Glomerular visceral epithelial cell (primary cell): Measurements from ENCODE around the gene MRPS25.
A peak's percentile ranks its signal among the peaks of the same experiment; 100 is the strongest.

ENCODE experiments used
- DNase-seq: peaks from one replicate; pipeline ENCODE4 v3.0.0-alpha.2; 2016; ENCODE audit errors: extremely low spot score

The MRPS25 gene

DNA sequence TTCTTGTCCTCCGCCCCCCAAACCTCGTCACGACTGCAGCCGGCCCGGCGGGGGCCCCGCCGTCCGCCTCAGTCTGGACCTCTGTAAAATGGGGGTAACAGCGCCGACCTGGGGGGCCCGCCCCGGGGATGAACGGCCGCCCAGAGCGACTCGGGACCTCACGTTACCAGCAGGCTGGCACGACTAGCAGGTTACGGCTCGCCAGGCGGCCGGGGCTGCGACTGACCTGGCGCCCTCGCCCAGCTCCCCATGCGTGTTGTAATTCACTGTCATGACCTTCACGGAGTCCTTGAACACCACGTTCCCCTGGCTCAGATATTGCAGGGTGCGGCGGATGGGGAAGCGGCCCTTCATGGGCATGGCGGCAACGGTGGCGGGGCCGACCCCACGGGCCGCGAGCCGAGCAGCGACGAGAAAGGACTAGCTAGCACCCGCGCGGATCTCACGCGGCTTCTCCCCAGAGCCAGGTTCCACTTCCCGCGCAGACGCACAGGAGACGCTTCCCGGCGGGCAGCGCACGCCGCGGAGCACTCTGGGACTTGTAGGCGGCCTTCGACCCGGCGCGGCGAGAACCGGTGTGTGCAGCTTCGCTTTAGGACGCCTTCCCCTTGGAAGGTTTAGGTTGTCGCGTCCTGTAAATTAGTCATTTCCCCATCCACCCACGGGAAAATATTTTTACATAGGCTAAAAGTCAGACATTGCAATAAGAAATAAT, at the start of gene MRPS25:
Gene MRPS25 (minus strand): TSS at position 481 of the 715 bp plus-strand sequence. CDS start 121 bp downstream, at position 360.
- DNase-seq, result peak; percentile 88

DNA sequence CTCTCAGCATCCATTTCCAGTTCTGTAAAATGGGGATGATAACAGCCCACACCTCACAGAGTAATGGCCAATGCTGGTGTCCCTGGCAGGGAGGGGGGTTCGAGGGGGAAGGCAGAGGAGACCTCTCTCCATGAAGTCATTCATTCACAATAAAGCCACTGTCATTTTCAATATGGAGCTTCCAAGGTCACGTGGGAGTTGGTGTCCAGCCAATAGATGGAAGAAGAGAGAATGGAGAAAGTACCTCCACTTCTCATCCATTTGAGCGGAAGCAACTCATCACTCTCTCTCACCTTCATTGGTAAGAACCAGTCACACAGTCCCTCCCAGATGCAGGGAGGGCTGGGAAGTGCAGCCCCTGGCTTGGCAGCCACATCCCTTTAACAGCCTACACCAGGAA, 48.8 kb upstream of the MRPS25 start:
- DNase-seq, result no peak

DNA sequence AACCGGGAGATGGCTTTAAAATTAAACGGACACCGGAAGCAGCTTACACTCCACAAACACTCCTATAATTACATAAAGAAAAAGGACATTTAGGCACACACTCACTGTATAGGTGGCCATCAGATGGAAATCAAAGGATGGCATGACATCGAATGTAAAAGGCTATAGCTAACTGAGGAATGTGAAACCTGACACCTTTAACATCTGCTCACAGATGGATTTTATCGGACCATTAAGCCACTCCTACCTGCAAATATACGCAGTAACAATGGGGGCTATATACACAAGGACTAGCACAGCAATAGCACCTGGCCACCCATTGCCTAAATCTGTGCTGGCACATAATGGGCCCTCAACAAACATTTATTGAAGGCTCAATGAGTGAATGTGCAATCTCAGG, 48.4 kb upstream of the MRPS25 start:
- DNase-seq, result no peak

DNA sequence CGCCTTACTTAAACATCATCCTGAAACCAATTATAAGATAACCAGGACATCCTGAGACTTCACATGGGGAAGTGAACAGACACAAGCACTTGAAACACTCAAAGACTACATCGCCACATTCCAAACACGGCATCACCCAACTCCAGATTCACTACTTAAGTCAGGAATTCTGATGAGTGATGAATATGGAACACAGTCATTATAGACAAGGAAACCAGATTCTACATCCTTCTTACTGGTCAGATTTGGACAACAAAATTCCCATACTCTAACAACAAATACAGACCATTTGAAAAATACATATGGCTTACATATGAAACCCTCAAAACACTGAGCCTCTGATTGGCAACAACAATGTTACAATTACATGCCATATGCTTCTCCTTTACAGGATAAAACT, 46.9 kb upstream of the MRPS25 start:
- DNase-seq, result no peak

DNA sequence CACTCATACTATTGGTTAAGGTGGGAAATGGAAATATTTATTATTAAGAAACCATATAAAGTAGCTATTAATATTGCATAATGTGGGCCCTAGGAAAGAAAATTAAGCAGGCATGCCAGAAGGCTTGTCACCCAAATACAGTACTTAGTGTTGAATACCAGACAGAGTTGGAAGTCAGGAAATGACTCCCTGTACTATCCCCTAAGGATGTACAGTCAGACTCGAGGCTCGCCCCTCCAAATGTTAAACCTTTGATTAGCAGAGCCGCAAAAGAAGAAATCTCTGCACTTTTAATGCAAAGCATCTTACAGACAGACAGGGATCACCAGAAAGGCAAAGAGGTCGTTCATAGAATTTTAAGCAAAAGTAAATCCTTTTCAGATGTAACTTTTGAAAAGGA, 45.1 kb upstream of the MRPS25 start:
- no peak for DNase-seq

DNA sequence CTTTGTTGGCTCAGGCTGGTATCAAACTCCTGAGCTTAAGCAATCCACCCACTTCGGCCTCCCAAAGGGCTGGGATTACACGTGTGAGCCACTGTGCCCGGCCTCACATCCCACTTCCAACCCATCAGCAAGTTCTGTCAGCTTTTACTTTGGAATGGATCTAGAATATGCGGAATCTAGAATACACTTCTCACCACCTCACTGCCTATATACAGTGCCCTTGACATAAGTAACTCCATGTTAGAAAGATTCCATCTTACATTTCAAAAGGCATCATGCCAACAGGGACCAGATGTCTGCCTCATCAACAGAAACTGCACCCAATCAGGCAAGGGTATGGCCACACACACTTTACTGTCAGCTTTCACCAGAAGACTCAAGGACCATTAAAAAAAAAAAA, 43.8 kb upstream of the MRPS25 start:
- no peak for DNase-seq

DNA sequence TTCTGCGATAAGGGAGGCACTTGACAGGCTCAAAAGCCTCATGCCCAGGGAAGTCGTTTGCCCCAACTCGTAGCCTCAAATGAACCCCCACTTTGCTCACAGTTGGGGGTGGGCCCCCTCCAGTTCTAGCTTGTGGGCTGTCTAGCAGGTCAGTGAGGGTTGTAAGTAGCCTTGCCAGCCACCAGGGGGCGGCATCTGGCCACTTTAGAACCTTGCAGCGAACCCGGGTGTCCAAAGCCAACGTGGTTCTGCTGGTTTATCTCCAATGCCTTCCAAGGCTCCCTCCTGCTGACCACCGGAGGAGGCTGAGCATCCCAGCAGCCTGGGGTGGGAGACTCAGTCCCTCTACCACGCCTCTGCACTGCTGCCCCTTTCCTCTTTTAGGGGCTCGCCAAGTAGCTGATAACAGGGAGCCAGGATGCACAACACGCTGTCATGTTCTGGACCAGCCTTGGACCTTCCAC, 43.0 kb upstream of the MRPS25 start:
- peak; percentile 71 for DNase-seq

DNA sequence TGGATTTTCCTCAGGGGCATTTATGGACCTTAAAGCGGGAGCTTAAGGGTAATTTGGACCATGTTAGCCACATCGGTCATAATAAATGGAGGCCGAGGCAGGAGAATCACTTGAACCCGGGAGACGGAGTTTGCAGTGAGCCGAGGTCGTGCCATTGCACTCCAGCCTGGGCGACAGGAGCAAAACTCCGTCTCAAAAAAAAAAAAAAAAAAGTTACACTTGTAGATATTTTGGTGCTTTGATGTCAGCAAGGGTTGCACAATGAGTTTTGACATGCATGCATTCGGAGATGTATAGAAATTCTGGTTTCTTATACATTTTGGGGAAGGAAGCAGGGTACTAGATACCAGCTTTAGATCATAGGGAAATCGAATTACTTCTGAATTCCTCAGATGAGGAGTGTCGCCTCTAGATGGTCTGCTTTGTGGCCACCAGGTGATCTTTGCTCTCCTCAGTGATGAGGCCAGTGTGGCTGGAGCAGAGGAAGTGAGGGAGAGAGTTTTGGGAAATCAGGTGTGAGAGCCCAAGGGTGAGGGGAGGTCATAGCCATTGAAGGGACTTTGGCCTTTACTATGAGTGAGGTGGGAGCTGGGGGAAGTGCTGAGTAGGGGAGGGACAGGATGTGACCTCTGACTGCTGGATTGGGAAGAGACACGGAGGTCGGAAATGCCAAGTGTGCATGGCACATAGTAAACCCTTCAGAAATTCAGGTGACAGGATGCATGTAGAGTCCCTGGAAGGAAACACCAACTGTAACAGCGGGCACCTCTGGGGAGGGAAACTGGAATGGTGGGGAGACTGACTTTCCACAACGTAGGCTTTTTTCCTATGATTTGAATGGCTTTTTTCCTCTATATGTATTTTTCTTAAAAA, 42.2 kb upstream of the MRPS25 start:
- no peak for DNase-seq

DNA sequence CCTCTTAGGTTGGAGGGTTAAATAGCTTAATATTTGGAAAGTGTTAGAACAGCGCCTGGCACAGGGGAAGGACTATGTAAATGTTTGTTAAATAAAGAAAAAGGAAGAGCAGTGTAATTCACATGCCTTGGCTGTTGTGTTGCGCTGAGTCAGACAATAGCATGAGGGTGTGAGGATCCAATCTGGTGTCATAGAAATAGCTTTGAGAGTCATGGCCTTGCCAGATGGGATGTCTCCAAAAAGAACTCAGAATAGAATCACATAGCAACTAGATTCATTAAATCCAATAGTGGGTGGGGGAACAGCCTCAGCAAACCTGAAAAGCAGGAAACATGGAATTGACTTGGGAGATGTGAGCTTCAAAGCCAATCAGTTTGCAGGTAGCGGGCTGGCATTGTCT, 37.7 kb upstream of the MRPS25 start:
- no peak for DNase-seq

DNA sequence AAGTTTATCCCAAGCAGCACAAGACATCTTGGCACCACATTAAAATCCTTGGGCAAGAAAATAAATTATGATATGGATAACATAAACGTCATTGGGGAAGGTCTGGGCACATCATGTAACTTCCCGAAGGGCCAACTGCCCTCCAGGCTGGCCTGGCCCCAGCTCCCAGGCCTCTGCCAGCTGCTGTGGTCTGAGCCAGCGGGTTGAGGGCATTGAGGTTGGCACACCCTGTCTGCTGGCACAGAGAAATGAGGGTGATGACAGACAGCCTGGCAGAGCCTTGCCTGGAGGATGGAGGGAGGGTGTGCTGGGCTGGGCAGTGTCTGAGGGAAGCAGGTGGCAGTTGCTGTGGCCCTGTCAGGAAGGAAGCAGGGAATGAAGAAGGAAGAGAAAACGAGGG, 37.1 kb upstream of the MRPS25 start:
- no peak for DNase-seq

DNA sequence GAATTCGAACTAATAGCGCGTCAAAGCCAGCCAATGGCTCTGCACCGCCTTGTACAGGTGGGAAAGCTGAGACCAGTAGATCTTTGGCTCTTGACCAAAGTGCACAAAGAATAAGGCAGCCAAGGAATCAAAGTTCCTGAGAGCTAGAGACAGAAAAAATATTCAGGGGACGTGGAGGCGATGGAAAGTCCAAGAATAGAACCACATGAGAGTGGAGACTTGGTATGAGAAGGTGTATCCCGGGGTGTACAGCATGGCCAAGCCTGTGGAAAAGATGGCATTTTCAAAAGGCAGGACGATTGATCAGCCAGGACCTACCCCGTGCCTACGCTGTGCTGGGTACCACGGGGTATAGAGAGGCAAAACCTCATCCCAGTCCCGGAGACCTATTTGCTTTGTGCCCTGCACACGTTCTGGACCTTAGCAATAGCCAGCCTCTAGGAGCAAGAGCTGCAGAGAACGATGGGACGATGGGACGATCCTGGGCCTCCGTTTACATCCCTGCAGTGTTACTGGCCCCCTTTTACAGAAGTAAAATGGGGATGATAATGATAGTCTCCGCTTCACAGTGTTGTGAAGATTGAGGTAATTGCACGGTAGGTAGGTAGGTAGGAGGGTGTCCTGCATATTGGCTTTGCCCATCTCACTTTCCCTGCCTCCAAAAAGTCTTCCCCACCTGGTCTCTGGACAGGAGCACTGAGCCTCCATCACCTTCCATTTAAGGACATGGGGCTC, 34.4 kb upstream of the MRPS25 start:
- DNase-seq, result no peak

DNA sequence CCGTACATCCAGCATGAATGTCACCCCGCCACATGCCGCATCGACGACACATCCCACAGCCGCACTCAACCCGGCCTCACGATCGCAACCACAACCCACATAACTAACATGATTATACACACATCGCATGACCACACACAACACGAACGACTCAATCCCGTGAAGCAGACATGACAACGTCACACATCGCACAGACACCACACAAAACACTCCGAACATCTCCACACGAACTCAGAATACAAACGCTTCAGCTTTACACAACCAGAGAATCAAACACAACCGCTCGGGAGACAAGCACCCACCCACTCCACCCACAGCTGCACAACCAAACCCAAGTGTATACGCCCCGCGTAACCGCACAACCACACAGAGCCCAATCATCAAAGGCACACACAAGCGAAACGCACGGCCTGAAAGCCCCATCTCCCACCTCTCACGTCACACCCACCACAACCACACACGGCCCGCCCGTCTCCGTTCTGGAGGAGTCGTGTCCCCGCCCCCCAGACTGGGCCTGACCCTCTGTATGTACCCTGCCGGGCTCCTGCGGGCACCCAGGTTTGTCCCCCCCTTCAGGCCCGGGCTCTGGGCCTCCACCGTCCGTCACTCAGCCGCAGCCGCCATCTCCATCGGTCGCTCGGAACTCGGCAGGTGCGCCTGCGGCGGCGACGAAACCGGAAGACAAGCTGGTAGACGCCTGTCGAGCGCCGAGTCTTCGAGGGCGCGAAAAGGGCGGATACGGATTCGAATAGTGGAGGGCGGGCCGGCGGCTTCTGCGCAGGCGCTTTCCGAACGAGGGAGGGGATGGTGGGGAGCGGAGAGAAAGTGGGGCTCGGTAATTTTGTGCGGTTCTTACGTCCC, 33.6 kb upstream of the MRPS25 start, which contains the start of gene RBSN:
Gene RBSN (minus strand): TSS at position 646 of the 861 bp plus-strand sequence. CDS start 3,028 bp downstream, outside the sequence.
- peak; percentile 93 for DNase-seq

DNA sequence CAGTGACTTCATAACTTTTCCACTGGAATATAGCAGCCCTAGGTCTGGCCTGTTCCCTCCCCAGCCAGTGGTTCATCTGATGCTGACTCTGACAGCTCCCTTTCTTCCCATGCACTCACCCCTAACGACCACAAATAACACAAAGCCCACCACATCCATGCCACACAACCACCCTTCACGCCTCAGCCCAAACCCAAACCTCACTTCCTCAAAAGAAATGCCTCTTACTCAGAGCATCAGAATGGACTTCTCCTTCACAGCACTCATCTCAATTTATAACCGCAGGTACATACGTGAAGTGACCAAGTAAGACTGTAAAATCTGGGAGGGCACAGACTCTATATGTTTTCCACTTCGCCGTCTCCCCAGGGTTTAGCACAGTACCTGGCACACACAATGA, 32.8 kb upstream of the MRPS25 start:
- peak; percentile 71 for DNase-seq

DNA sequence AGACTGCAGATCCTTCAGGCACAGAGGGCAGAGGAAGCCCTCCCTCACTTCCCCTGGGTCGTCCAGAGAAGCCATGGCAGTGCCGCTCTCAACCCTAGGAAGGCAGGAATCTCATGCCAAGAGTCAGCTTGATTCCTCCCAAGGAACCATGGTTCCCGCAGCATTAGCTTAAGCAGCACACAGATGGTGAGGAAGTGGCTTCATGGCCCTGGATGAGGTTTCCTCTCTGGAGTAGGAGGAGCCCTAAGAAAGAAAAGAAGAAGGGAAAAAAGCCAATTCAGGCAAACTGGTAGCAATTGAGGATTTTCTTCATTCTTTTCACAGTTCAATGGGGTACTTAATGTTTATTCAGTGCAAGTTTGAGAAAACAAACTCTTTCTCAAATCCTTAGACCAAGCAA, 30.9 kb upstream of the MRPS25 start:
- no peak for DNase-seq

DNA sequence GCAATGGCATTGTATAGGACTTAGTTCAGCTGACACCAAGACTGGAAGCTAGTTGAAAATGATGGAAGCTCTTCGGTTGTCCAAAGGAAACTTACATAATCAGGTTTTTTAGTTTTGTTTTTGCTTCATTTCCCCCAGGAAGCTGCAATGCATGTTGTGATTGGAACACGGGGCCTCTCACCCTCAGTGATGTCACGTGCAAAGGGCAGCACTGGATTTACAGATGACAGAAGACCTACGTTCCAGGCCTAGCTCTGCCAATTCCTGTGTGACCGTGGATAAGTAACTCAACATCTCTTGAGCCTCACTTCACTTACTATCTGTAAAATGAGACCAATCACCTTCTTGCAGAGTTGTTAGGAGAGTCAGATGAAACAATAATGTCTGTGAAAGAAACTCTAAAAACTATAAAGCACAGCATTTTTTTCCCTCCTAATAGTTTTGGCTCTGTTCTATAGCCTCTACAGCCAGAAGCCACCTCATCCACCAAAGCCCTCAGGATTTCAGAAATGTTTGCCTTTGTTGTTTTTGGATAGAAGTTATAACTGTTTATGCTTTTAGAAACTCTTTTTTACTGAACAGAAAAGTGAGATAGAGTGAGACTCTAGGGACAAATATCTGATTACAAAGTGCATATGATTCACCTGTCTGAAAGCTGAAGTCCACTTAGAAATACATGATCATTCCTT, 29.2 kb upstream of the MRPS25 start:
- DNase-seq, result no peak

DNA sequence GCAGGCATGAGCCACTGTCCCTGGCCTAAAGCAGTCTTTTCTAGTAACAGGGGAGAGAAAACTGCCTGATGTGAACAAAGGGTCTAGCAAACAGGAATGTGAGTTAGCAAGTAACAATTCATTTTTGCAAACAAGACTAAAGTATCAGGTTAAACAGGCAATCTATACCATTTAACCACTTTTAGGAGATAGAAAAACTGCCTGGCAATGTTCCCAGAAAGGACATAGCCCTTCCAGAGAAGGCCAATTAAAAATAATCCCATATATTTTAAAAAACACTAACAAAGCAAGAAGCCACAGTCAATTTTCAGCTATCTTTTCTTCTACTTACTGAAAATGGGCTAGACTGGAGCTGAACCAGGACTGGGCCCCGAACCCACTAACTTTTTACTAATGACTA, 27.6 kb upstream of the MRPS25 start:
- no peak for DNase-seq

DNA sequence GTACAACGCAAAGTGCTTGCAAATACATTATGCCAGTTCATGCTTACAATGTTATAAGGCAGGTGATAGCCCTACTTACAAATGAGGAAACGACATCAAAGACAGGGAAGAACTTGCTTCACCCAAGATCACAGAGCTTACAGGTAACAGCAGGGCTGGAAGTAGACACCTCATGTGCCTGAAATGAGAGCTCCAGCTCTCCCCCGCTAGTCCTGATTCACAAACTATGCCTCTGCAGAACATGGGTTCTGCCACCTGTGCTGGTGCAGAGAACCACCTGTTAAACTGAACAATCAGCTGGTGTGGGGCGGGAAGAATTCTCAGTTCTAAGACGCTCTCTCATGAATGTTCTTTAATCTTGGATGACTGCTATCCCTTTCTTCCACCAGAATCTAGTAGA, 26.5 kb upstream of the MRPS25 start:
- DNase-seq, result no peak

DNA sequence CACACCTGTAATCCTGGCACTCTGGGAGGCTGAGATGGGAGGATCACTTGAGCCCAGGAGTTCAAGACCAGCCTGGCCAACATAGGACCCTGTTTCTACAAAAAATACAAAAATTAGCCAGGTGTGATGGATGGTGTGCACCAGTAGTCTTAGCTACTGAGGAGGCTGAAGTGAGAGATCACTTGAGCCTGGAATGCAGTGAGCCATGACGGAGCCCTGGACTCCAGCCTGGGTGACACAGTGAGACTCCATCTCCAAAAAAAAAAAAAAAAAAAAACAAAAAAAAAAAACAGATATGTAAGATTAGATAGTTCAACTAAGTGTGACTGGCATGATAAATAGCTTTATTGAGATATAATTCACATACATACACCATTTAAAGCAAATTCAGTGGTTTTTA, 24.1 kb upstream of the MRPS25 start:
- no peak for DNase-seq

DNA sequence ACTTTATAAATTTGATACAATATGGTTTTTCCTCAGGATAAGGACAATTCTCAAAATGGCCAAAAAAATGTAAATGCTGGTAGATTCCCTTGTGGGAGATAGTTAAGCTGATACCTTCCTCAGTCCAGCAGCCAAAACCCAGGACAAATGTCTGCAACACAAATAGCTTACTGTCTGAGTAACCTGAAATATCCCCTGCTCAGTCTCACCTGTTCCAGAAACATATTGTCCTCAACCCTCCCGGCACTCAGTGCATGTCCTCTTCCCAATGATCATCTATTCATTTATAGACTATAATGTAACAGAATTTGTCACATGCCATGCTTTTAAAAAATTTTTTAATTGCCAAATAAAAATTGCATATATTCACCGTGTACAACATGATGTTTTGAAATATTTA, 21.6 kb upstream of the MRPS25 start:
- no peak for DNase-seq

DNA sequence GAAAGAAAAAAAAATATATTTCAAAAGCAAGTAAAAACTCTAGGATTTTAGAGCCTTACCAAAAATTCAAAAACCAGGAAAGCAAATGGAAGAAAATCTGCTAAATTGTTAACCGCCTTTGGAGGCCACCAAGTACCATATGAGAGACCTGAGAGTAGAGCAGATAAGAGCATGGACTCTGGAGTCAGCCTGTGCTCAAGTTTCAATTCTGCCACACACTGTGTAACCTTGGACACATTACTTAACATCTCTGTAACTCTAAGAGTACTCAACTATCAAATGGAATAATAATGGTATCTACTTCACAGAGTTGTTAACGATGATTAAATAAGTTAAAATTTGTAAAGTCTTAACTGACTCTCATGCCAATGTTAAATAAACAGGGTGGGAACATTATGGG, 21.1 kb upstream of the MRPS25 start:
- DNase-seq, result no peak

DNA sequence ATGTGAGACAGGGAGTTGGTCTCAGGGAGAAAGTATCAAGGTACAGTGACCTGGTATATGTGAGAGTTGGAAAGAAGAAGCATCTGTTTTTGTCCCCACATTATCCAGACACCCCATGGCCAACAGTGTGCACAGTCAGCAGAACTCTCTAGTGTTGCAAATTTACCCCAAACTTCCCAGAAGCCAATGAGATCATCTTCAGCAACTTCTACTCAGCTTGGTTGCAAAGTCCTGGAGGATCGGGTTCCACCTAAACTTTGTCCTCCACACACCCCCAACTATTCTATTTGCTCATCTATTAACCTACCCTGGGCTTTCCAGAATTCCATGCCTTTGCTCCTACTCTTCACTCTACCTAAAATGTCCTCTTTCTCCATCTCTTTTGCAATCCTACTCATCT, 18.1 kb upstream of the MRPS25 start:
- no peak for DNase-seq
